Gastroesophageal sphincter (tissue), 3 donors: Measurements from ENCODE around the gene FBXL19.

Experiments used
- CTCF ChIP-seq, 4 experiments: fragments of 200-600 bp in 2 of 4; fragments of 450-650 bp in 2 of 4; sonication (generic) in 1 of 4; IDR thresholded peaks; one replicate each; pipeline ENCODE4 v1.5.1; 2017 to 2019; ENCODE audit warnings: antibody characterized with exemption in 4 of 4, mild to moderate bottlenecking in 2 of 4, moderate library complexity in 2 of 4
- POLR2A ChIP-seq, 2 donors: fragments of 450-650 bp; IDR thresholded peaks; one replicate each; pipeline ENCODE4 v1.6.1; 2017; ENCODE audit warnings: antibody characterized with exemption in 2 of 2, mild to moderate bottlenecking in 2 of 2, moderate library complexity in 1 of 2

DNA sequence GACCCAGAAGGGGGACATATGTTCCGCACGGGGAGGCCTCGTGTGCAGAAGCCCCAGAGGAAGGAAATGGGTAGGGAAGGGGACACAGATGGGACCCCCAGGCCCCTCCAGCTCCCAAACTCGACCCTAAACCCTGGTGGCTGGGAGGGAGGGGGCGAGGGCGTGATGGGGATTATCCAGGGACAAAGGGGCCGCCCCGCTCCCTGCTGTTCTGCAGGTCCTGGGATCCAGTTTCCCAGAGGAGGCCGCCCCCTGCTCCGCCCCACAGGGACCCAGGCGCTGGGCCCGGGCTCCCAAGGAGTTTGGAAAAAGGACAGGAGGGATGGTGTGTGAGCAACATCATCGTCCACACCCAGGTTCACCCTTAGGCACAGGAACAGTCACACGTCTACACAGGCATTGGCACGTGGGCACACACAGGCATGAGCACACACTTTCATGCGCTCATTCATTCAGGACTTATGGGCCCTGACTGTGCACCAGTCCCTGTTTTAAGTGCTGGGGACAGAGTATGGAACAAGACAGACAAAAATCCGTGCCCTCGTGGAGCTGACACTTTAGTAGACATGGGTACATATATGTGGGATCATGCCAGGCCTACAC lies 12.8 kb upstream of the FBXL19 start:
- TF ChIP-seq CTCF (IDR thresholded peaks at IDR 0.05) (no peak), POLR2A (IDR thresholded peaks at IDR 0.05) (no peak)
